ENCODE measurements around the gene BARD1.

- TF ChIP-seq, protein P1, sequence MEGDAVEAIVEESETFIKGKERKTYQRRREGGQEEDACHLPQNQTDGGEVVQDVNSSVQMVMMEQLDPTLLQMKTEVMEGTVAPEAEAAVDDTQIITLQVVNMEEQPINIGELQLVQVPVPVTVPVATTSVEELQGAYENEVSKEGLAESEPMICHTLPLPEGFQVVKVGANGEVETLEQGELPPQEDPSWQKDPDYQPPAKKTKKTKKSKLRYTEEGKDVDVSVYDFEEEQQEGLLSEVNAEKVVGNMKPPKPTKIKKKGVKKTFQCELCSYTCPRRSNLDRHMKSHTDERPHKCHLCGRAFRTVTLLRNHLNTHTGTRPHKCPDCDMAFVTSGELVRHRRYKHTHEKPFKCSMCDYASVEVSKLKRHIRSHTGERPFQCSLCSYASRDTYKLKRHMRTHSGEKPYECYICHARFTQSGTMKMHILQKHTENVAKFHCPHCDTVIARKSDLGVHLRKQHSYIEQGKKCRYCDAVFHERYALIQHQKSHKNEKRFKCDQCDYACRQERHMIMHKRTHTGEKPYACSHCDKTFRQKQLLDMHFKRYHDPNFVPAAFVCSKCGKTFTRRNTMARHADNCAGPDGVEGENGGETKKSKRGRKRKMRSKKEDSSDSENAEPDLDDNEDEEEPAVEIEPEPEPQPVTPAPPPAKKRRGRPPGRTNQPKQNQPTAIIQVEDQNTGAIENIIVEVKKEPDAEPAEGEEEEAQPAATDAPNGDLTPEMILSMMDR (IDR thresholded peaks at IDR 0.05): no peak
- TF ChIP-seq EP300 (IDR thresholded peaks at IDR 0.05) (no peak), POLR2AphosphoS5 (IDR thresholded peaks at IDR 0.05) (no peak), POLR2A (IDR thresholded peaks at IDR 0.05) (no peak)
Observed at GRCh38 chr2:214730800-214731407, 78.6 kb downstream of the BARD1 start.

Measured in upper lobe of left lung (tissue), 4 donors.